Measurements from ENCODE around the gene CCBE1. TPM values are rescaled to one million over a fixed set of nuclear protein-coding genes. Genes with fewer than 3 reads are reported as not detected.

The CCBE1 gene
- polyA plus RNA-seq, 1 of the 3 experiments (the other 2 are of a cell fraction) = 5.0 TPM

- H3K9ac ChIP-seq = no peak overlapping the region
- DNase-seq = no peak
- WGBS (ENCODE audit: low lambda C conversion rate) = 100% methylated on average over 1 of the region's 1 CpG
- H3K36me3 ChIP-seq (replicated peaks in 1 of 2; ENCODE audit: control insufficient read depth in 1 of 2, insufficient read depth in 2 of 2, low read length in 1 of 2) = no peaks in the 10 kb centered on the region
- TF ChIP-seq NFIC (IDR thresholded peaks at IDR 0.05; ENCODE audit: borderline replicate concordance) = peak; percentile 61
- no peak for TF ChIP-seq MAX (IDR thresholded peaks at IDR 0.05; ENCODE audit: low read depth)
- TF ChIP-seq PBX3 (IDR thresholded peaks at IDR 0.05) = peak; percentile 51; the same call in 1 of the 2 replicates
- H3K4me3 ChIP-seq (ENCODE audit: low read depth in 2 of 2, low read length in 1 of 2) = no peak overlapping the region
- H4K20me1 ChIP-seq (ENCODE audit: insufficient read depth) = no peaks in the 10 kb centered on the region
- POLR2A ChIA-PET = no interaction called here
- H3K9me3 ChIP-seq = no peaks in the 10 kb centered on the region
- no peak overlapping the region for H3K27ac ChIP-seq (ENCODE audit: low read depth in 2 of 2, low read length in 1 of 2)
- CTCF ChIA-PET = interaction anchor here (1.1 to 1.8 kb wide), 2 partner anchors 9 to 151 kb away, joined by 3 to 8 read pairs; no protein-coding TSS in a partner anchor
- peaks cover 8% of the 10 kb centered on the region; the same call in 1 of the 2 replicates for H3K79me2 ChIP-seq (ENCODE audit: insufficient read depth)
- peaks cover 0 to 5% of the 10 kb centered on the region in 2 experiments; a peak in 1 of 4 replicates for H3K4me1 ChIP-seq (ENCODE audit: control insufficient read depth in 1 of 2, insufficient read depth in 2 of 2, low read depth in 1 of 2, low read length in 1 of 2)
- H3K9me2 ChIP-seq = no peaks in the 10 kb centered on the region
- H3K4me2 ChIP-seq = no peak overlapping the region
- no peak overlapping the region for H2AFZ ChIP-seq (ENCODE audit: low read depth)
- no peaks in the 10 kb centered on the region for H3K27me3 ChIP-seq (ENCODE audit: insufficient read depth)
- no peaks in the 10 kb centered on the region for H3F3A ChIP-seq (replicated peaks; ENCODE audit: insufficient read depth)
Measured at GRCh38 chr18:59672235-59672711, 24.9 kb downstream of the CCBE1 start.

GRCh38 chr18:59671551-59671950, 25.7 kb downstream of the CCBE1 start:
- peaks cover 0 to 5% of the 10 kb centered on the region in 2 experiments; a peak in 1 of 4 replicates for H3K4me1 ChIP-seq (ENCODE audit: control insufficient read depth in 1 of 2, insufficient read depth in 2 of 2, low read depth in 1 of 2, low read length in 1 of 2)

More at GRCh38 chr18:59671551-59671950, 25.7 kb downstream of the CCBE1 start:
- no peak overlapping the region for H3K4me2 ChIP-seq
- TF ChIP-seq JUND (IDR thresholded peaks at IDR 0.05) (no peak), RFX5 (IDR thresholded peaks at IDR 0.05; ENCODE audit: low read length) (no peak), TCF12 (IDR thresholded peaks at IDR 0.05) (no peak), RXRA (IDR thresholded peaks at IDR 0.05; ENCODE audit: borderline replicate concordance, low read depth) (no peak), MAX (IDR thresholded peaks at IDR 0.05; ENCODE audit: low read depth) (no peak), PBX3 (IDR thresholded peaks at IDR 0.05) (no peak), ZBTB33 (IDR thresholded peaks at IDR 0.05; ENCODE audit: borderline replicate concordance, low read depth) (no peak), POLR2AphosphoS5 (IDR thresholded peaks at IDR 0.05; ENCODE audit: low read depth, low read length) (no peak), ELF1 (IDR thresholded peaks at IDR 0.05) (no peak), MXI1 (IDR thresholded peaks at IDR 0.05; ENCODE audit: low read depth, low read length) (no peak), RAD21 (IDR thresholded peaks at IDR 0.05; ENCODE audit: low read length) (no peak), FOXJ3 (CRISPR knock-in tag; IDR thresholded peaks at IDR 0.05) (no peak), SMC3 (IDR thresholded peaks at IDR 0.05; ENCODE audit: low read depth, low read length) (no peak)
- H3K79me2 ChIP-seq (ENCODE audit: insufficient read depth) = peaks cover 8% of the 10 kb centered on the region; the same call in 1 of the 2 replicates
- H3K9me2 ChIP-seq = no peaks in the 10 kb centered on the region
- CTCF ChIA-PET = interaction anchor here (1.7 kb wide), 1 partner anchor 27 kb away, joined by 4 read pairs; no protein-coding TSS in a partner anchor
- no peak for DNase-seq
- no peak overlapping the region for H3K4me3 ChIP-seq (ENCODE audit: low read depth in 2 of 2, low read length in 1 of 2)
- H3K9me3 ChIP-seq = no peaks in the 10 kb centered on the region
- POLR2A ChIA-PET = no interaction called here
- no peaks in the 10 kb centered on the region for H3K36me3 ChIP-seq (replicated peaks in 1 of 2; ENCODE audit: control insufficient read depth in 1 of 2, insufficient read depth in 2 of 2, low read length in 1 of 2)
- no peak overlapping the region for H3K9ac ChIP-seq
- H2AFZ ChIP-seq (ENCODE audit: low read depth) = no peak overlapping the region
- H3K27me3 ChIP-seq (ENCODE audit: insufficient read depth) = no peaks in the 10 kb centered on the region
- no peaks in the 10 kb centered on the region for H3F3A ChIP-seq (replicated peaks; ENCODE audit: insufficient read depth)
- WGBS (ENCODE audit: low lambda C conversion rate) = 82% methylated on average over 1 of the region's 1 CpG
- no peak overlapping the region for H3K27ac ChIP-seq (ENCODE audit: low read depth in 2 of 2, low read length in 1 of 2)
- no peaks in the 10 kb centered on the region for H4K20me1 ChIP-seq (ENCODE audit: insufficient read depth)
